ENCODE results near the gene MEGF9.

Gene MEGF9

DNA sequence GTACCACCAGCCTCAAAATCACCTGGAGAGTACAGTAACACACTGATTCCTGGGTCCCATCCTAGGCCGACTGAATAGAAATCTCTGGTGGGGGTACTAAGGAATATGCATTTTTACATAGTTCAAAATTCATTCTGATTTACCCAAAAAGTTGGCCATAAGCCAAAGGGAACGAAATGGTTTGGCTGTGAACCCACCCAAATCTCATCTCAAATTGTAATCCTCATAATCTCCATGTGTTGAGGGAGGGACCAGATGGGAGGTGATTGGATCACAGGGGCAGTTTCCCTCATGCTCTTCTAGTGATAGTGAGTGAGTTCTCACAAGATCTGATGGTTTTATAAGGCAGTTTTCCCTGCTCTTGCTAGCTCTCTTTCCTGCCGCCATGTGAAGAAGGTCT is 31.1 kb downstream of the MEGF9 start:
- peaks cover 0 to 3% (median under 1%) of the 10 kb centered on the region in 4 experiments for H3K36me3 ChIP-seq (ENCODE audit: control insufficient read depth in 4 of 4, insufficient read depth in 4 of 4, low read length in 3 of 4)
- ChIA-PET POLR2A (interaction anchor here (0.5 kb wide), 1 partner anchor 760 kb away, joined by 3 read pairs; no protein-coding TSS in a partner anchor), CTCF (no interaction called here)
- no peak for DNase-seq
- H3K4me1 ChIP-seq (ENCODE audit: control extremely low read depth in 1 of 4, control insufficient read depth in 4 of 4, insufficient read depth in 4 of 4, low read length in 3 of 4), result peaks cover 0 to 16% (median 10%) of the 10 kb centered on the region in 4 experiments
- H3K4me3 ChIP-seq (ENCODE audit: control insufficient read depth in 1 of 7, extremely low read depth in 1 of 7, insufficient read depth in 4 of 7, low read depth in 2 of 7, low read length in 6 of 7), result no peak overlapping the region
- H3K27me3 ChIP-seq (replicated peaks in 2 of 5; ENCODE audit: control insufficient read depth in 4 of 5, insufficient read depth in 5 of 5, low read length in 4 of 5), result no peaks in the 10 kb centered on the region
- 60% methylated on average over 2 of the region's 3 CpGs for WGBS (ENCODE audit: insufficient coverage)
- no peaks in the 10 kb centered on the region for H3K9me3 ChIP-seq (ENCODE audit: control extremely low read depth in 1 of 5, control insufficient read depth in 4 of 5, insufficient read depth in 2 of 5, low read depth in 1 of 5, low read length in 4 of 5)
- H3K27ac ChIP-seq (ENCODE audit: insufficient read depth in 1 of 2, low read depth in 1 of 2, low read length in 2 of 2, poor library complexity in 1 of 2, severe bottlenecking in 2 of 2), result no peak overlapping the region

DNA sequence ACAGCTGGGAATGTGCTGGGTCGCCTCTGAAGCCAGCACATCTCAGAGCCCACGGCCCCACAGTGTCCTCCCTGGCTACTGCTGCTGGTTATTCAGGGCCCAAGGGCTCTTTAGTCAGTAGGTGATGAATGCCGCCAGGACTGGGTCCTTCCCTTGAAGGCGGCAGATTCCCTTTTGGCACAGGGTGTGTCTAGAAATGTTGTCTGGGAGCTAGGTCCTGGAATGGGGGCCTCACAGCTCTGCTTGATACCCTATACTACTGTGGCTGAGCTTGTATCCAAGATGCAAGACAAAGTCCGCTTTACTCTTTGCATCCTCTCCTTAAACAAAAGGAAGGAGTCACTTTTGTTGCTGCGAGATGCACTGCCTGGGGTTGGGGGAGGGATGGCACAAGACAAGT is 33.1 kb downstream of the MEGF9 start:
- Histone ChIP-seq H3K4me1 (ENCODE audit: control extremely low read depth in 1 of 4, control insufficient read depth in 4 of 4, insufficient read depth in 4 of 4, low read length in 3 of 4) (peaks cover 0 to 21% (median 14%) of the 10 kb centered on the region in 4 experiments), H3K9me3 (ENCODE audit: control extremely low read depth in 1 of 5, control insufficient read depth in 4 of 5, insufficient read depth in 2 of 5, low read depth in 1 of 5, low read length in 4 of 5) (no peaks in the 10 kb centered on the region), H3K27ac (ENCODE audit: insufficient read depth in 1 of 2, low read depth in 1 of 2, low read length in 2 of 2, poor library complexity in 1 of 2, severe bottlenecking in 2 of 2) (no peak overlapping the region), H3K36me3 (ENCODE audit: control insufficient read depth in 4 of 4, insufficient read depth in 4 of 4, low read length in 3 of 4) (peaks cover 0 to 3% (median under 1%) of the 10 kb centered on the region in 4 experiments), H3K4me3 (ENCODE audit: control insufficient read depth in 1 of 7, extremely low read depth in 1 of 7, insufficient read depth in 4 of 7, low read depth in 2 of 7, low read length in 6 of 7) (no peak overlapping the region), H3K27me3 (replicated peaks in 2 of 5; ENCODE audit: control insufficient read depth in 4 of 5, insufficient read depth in 5 of 5, low read length in 4 of 5) (no peaks in the 10 kb centered on the region)
- CTCF ChIA-PET, result interaction anchor here (0.6 to 1.1 kb wide), 2 partner anchors 18 to 542 kb away, joined by 3 to 4 read pairs; no protein-coding TSS in a partner anchor
- 97% methylated on average over 5 of the region's 6 CpGs for WGBS (ENCODE audit: insufficient coverage)
- POLR2A ChIA-PET, result interaction anchor here (0.7 kb wide), 1 partner anchor 84 kb away, joined by 5 read pairs; no protein-coding TSS in a partner anchor
- DNase-seq, result no peak

DNA sequence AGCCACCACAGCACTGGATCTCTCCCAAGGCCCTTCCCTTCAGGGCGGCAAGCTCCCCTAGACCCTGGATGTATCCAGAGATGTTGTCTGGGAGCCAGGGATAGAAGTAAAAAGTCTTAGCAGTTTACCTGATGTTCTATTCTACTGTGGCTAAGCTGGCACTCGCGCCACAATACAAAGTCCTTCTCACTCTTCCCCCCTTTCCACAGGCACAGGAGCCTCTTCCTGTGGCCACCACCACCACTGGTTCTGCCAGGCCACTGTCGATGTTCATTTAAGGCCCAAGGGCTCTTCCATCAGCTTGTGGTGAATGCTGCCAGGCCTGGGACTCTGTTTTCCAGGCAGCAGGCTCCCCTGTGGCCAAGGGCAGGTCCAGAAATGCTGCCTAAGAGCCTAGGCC is 33.7 kb downstream of the MEGF9 start:
- Histone ChIP-seq H3K4me1 (ENCODE audit: control extremely low read depth in 1 of 4, control insufficient read depth in 4 of 4, insufficient read depth in 4 of 4, low read length in 3 of 4) (peaks cover 0 to 21% (median 14%) of the 10 kb centered on the region in 4 experiments), H3K4me3 (ENCODE audit: control insufficient read depth in 1 of 7, extremely low read depth in 1 of 7, insufficient read depth in 4 of 7, low read depth in 2 of 7, low read length in 6 of 7) (no peak overlapping the region), H3K36me3 (ENCODE audit: control insufficient read depth in 4 of 4, insufficient read depth in 4 of 4, low read length in 3 of 4) (peaks cover 0 to 3% (median under 1%) of the 10 kb centered on the region in 4 experiments), H3K9me3 (ENCODE audit: control extremely low read depth in 1 of 5, control insufficient read depth in 4 of 5, insufficient read depth in 2 of 5, low read depth in 1 of 5, low read length in 4 of 5) (no peaks in the 10 kb centered on the region), H3K27me3 (replicated peaks in 2 of 5; ENCODE audit: control insufficient read depth in 4 of 5, insufficient read depth in 5 of 5, low read length in 4 of 5) (no peaks in the 10 kb centered on the region), H3K27ac (ENCODE audit: insufficient read depth in 1 of 2, low read depth in 1 of 2, low read length in 2 of 2, poor library complexity in 1 of 2, severe bottlenecking in 2 of 2) (no peak overlapping the region)
- DNase-seq, result no peak
- 70% methylated on average over 3 of the region's 4 CpGs for WGBS (ENCODE audit: insufficient coverage)
- ChIA-PET CTCF (interaction anchor here (1.1 kb wide), 1 partner anchor 17 kb away, joined by 3 read pairs; no protein-coding TSS in a partner anchor), POLR2A (no interaction called here)

DNA sequence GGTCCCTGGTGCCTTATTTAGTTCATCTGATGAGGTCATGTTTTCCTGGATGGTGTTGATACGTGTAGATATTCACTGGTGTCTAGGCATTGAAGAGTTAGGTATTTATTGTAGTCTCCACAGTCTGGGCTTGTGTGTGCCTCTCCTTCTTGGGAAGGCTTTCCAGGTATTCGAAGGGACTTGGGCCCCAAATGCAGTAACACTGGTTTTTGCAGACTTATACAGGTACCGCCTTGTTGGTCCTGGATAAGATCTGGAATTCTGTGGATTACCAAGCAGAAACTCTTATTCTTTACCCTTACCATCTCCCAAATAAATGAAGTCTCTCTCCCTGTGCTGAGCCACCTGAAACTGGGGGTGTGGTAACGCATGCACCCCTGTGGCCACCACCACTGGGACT is 34.1 kb downstream of the MEGF9 start:
- ChIA-PET POLR2A (no interaction called here), CTCF (no interaction called here)
- H3K27me3 ChIP-seq (replicated peaks in 2 of 5; ENCODE audit: control insufficient read depth in 4 of 5, insufficient read depth in 5 of 5, low read length in 4 of 5), result no peaks in the 10 kb centered on the region
- H3K9me3 ChIP-seq (ENCODE audit: control extremely low read depth in 1 of 5, control insufficient read depth in 4 of 5, insufficient read depth in 2 of 5, low read depth in 1 of 5, low read length in 4 of 5), result no peaks in the 10 kb centered on the region
- WGBS (ENCODE audit: insufficient coverage), result 100% methylated on average over 2 of the region's 4 CpGs
- H3K4me3 ChIP-seq (ENCODE audit: control insufficient read depth in 1 of 7, extremely low read depth in 1 of 7, insufficient read depth in 4 of 7, low read depth in 2 of 7, low read length in 6 of 7), result no peak overlapping the region
- no peak for DNase-seq
- H3K27ac ChIP-seq (ENCODE audit: insufficient read depth in 1 of 2, low read depth in 1 of 2, low read length in 2 of 2, poor library complexity in 1 of 2, severe bottlenecking in 2 of 2), result no peak overlapping the region
- H3K4me1 ChIP-seq (ENCODE audit: control extremely low read depth in 1 of 4, control insufficient read depth in 4 of 4, insufficient read depth in 4 of 4, low read length in 3 of 4), result peaks cover 0 to 21% (median 14%) of the 10 kb centered on the region in 4 experiments
- peaks cover 0 to 3% (median under 1%) of the 10 kb centered on the region in 4 experiments for H3K36me3 ChIP-seq (ENCODE audit: control insufficient read depth in 4 of 4, insufficient read depth in 4 of 4, low read length in 3 of 4)

DNA sequence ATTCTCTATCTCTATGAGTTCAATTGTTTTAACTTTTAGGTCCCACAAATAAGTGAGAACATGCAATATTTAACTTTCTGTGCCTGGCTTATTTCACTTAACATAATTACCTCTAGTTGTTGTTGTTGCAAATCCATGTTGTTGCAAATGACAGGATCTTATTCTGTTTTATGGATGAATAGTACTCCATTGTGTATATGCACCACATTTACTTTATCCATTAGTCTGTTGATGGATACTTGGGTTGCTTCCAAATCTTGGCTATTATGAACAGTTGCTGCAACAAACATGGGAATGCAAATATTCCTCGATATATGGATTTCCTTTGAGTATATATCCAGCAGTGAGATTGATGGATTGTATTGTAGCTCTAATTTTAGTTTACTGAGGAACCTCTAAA is 36.3 kb downstream of the MEGF9 start:
- no peaks in the 10 kb centered on the region for H3K9me3 ChIP-seq (ENCODE audit: control extremely low read depth in 1 of 5, control insufficient read depth in 4 of 5, insufficient read depth in 2 of 5, low read depth in 1 of 5, low read length in 4 of 5)
- no peak for DNase-seq
- H3K4me3 ChIP-seq (ENCODE audit: control insufficient read depth in 1 of 7, extremely low read depth in 1 of 7, insufficient read depth in 4 of 7, low read depth in 2 of 7, low read length in 6 of 7), result no peak overlapping the region
- CTCF ChIA-PET, result interaction anchor here (1.1 kb wide), 1 partner anchor 58 kb away, joined by 3 read pairs; no protein-coding TSS in a partner anchor
- WGBS (ENCODE audit: insufficient coverage), result no CpG with 5 or more reads among the region's 1 CpG
- peaks cover 0 to 13% (median 5%) of the 10 kb centered on the region in 4 experiments for H3K4me1 ChIP-seq (ENCODE audit: control extremely low read depth in 1 of 4, control insufficient read depth in 4 of 4, insufficient read depth in 4 of 4, low read length in 3 of 4)
- H3K27me3 ChIP-seq (replicated peaks in 2 of 5; ENCODE audit: control insufficient read depth in 4 of 5, insufficient read depth in 5 of 5, low read length in 4 of 5), result no peaks in the 10 kb centered on the region
- peaks cover 0 to 3% (median under 1%) of the 10 kb centered on the region in 4 experiments for H3K36me3 ChIP-seq (ENCODE audit: control insufficient read depth in 4 of 4, insufficient read depth in 4 of 4, low read length in 3 of 4)
- POLR2A ChIA-PET, result no interaction called here
- no peak overlapping the region for H3K27ac ChIP-seq (ENCODE audit: insufficient read depth in 1 of 2, low read depth in 1 of 2, low read length in 2 of 2, poor library complexity in 1 of 2, severe bottlenecking in 2 of 2)

DNA sequence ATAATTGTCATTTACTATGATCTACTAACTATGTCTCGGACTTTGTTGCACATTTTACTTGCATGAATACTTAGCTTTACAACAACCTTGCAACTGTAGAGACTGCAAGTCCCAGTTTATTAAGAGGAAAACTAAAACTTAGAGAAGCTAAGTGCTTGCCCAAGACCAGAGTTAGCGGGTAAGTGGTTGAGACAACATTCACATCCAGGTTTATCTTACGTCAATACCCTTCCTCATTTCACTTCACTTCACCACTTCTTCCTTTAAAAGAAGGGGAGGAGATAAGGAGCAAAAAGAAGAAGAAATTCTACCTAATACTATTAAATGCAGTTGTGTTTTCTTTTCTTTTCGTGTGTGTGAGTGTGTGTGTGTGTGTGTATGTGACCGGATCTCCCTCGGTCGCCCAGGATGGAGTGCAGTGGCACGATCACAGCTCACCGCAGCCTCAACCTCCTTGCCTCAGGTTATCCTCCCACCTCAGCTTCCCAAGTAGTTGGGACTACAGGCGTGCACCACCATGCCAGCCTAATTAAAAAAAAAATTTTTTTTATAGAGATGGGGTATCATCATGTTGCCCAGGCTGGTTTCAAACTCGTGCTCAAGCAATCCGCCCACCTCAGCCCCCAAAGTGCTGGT is 37.4 kb downstream of the MEGF9 start:
- peak overlapping the region in 1 of 7 experiments; percentile 42 for H3K4me3 ChIP-seq (ENCODE audit: control insufficient read depth in 1 of 7, extremely low read depth in 1 of 7, insufficient read depth in 4 of 7, low read depth in 2 of 7, low read length in 6 of 7)
- H3K36me3 ChIP-seq (ENCODE audit: control insufficient read depth in 4 of 4, insufficient read depth in 4 of 4, low read length in 3 of 4), result peaks cover 0 to 3% (median under 1%) of the 10 kb centered on the region in 4 experiments
- ChIA-PET POLR2A (no interaction called here), CTCF (interaction anchor here (1.1 kb wide), 1 partner anchor 57 kb away, joined by 3 read pairs; no protein-coding TSS in a partner anchor)
- 79% methylated on average over 3 of the region's 12 CpGs for WGBS (ENCODE audit: insufficient coverage)
- H3K4me1 ChIP-seq (ENCODE audit: control extremely low read depth in 1 of 4, control insufficient read depth in 4 of 4, insufficient read depth in 4 of 4, low read length in 3 of 4), result peaks cover 0 to 13% (median 5%) of the 10 kb centered on the region in 4 experiments
- no peaks in the 10 kb centered on the region for H3K27me3 ChIP-seq (replicated peaks in 2 of 5; ENCODE audit: control insufficient read depth in 4 of 5, insufficient read depth in 5 of 5, low read length in 4 of 5)
- DNase-seq, result peak; percentile 50 to 77 (median 71)
- no peaks in the 10 kb centered on the region for H3K9me3 ChIP-seq (ENCODE audit: control extremely low read depth in 1 of 5, control insufficient read depth in 4 of 5, insufficient read depth in 2 of 5, low read depth in 1 of 5, low read length in 4 of 5)
- peak overlapping the region in 1 of 2 experiments; percentile 14 for H3K27ac ChIP-seq (ENCODE audit: insufficient read depth in 1 of 2, low read depth in 1 of 2, low read length in 2 of 2, poor library complexity in 1 of 2, severe bottlenecking in 2 of 2)

DNA sequence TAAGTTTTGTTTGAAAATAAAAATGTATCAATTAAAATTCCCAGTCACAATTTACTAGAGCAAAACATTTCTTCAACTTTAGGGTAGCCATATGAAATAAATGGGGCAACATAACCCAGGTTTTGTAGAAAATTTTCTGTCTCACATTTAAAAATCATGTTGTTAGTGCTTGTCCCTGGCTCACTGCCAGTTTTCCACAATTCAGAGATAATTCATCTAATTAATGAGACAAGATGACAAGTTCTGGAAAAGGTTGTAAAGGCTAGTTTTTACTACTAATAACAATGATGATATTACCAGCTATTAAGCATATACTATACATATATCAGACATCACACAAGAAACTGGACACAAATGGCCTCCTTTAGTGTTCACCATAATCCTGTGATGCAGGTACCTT is 45.9 kb downstream of the MEGF9 start:
- Histone ChIP-seq H3K27me3 (replicated peaks in 2 of 5; ENCODE audit: control insufficient read depth in 4 of 5, insufficient read depth in 5 of 5, low read length in 4 of 5) (no peaks in the 10 kb centered on the region), H3K4me1 (ENCODE audit: control extremely low read depth in 1 of 4, control insufficient read depth in 4 of 4, insufficient read depth in 4 of 4, low read length in 3 of 4) (peaks cover 0 to 7% (median 3%) of the 10 kb centered on the region in 4 experiments), H3K36me3 (ENCODE audit: control insufficient read depth in 4 of 4, insufficient read depth in 4 of 4, low read length in 3 of 4) (no peaks in the 10 kb centered on the region), H3K9me3 (ENCODE audit: control extremely low read depth in 1 of 5, control insufficient read depth in 4 of 5, insufficient read depth in 2 of 5, low read depth in 1 of 5, low read length in 4 of 5) (no peaks in the 10 kb centered on the region), H3K4me3 (ENCODE audit: control insufficient read depth in 1 of 7, extremely low read depth in 1 of 7, insufficient read depth in 4 of 7, low read depth in 2 of 7, low read length in 6 of 7) (no peak overlapping the region), H3K27ac (ENCODE audit: insufficient read depth in 1 of 2, low read depth in 1 of 2, low read length in 2 of 2, poor library complexity in 1 of 2, severe bottlenecking in 2 of 2) (no peak overlapping the region)
- DNase-seq, result no peak
- CTCF ChIA-PET, result interaction anchor here (0.6 to 1.0 kb wide), 2 partner anchors 9 to 27 kb away, joined by 3 to 4 read pairs; no protein-coding TSS in a partner anchor
- POLR2A ChIA-PET, result interaction anchor here (0.6 kb wide), 1 partner anchor 21 kb away, joined by 3 read pairs; no protein-coding TSS in a partner anchor

Measured in common myeloid progenitor, CD34-positive (primary cell).